22Rv1 (cell line): ENCODE data around the gene ENPP6.

Experiments
- H3K27ac ChIP-seq: fragments of 450-650 bp; 2 replicates; pipeline ENCODE4 v1.5.1; 2017
- CTCF ChIP-seq: fragments of 450-650 bp; IDR thresholded peaks from 2 replicates; pipeline ENCODE4 v1.5.1; 2017; ENCODE audit warnings: mild to moderate bottlenecking
- ZFX ChIP-seq: fragments of 450-650 bp; IDR thresholded peaks from 2 replicates; pipeline ENCODE4 v1.6.1; 2017; ENCODE audit warnings: antibody characterized with exemption, borderline replicate concordance

ENPP6 gene

GRCh38 chr4:184154199-184154598 is 63.5 kb downstream of the ENPP6 start:
- TF ChIP-seq CTCF (no peak), ZFX (no peak)
- no peak overlapping the region for H3K27ac ChIP-seq

GRCh38 chr4:184153781-184154180 is 63.9 kb downstream of the ENPP6 start:
- TF ChIP-seq ZFX (no peak), CTCF (no peak)

GRCh38 chr4:184151988-184152485 is 65.6 kb downstream of the ENPP6 start:
- TF ChIP-seq CTCF (no peak), ZFX (no peak)

More at GRCh38 chr4:184153781-184154180, 63.9 kb downstream of the ENPP6 start:
- H3K27ac ChIP-seq, result no peak overlapping the region

GRCh38 chr4:184150102-184150839 is 67.4 kb downstream of the ENPP6 start:
- no peak overlapping the region for H3K27ac ChIP-seq
- TF ChIP-seq ZFX, result no peak

More at GRCh38 chr4:184151988-184152485, 65.6 kb downstream of the ENPP6 start:
- no peak overlapping the region for H3K27ac ChIP-seq

GRCh38 chr4:184148738-184149637 is 68.7 kb downstream of the ENPP6 start:
- TF ChIP-seq ZFX, result no peak
- TF ChIP-seq CTCF, result no peak
- no peak overlapping the region for H3K27ac ChIP-seq

GRCh38 chr4:184147858-184148737 is 69.6 kb downstream of the ENPP6 start:
- no peak overlapping the region for H3K27ac ChIP-seq
- TF ChIP-seq CTCF, result no peak
- no peak for TF ChIP-seq ZFX

- TF ChIP-seq CTCF, result no peak
- TF ChIP-seq ZFX, result no peak
- H3K27ac ChIP-seq, result no peak overlapping the region
Measured at GRCh38 chr4:184146951-184147350, 70.7 kb downstream of the ENPP6 start.
